Measurements from ENCODE around the gene TOP3A.

GRCh38 chr17:18364166-18364565 lies 49.4 kb upstream of the TOP3A start:
- TF ChIP-seq POLR2A (IDR thresholded peaks at IDR 0.05; ENCODE audit: low read depth, low read length) (no peak), CTCF (conservative IDR thresholded peaks at IDR 0.05; ENCODE audit: low read depth, low read length) (no peak), CEBPB (IDR thresholded peaks at IDR 0.05; ENCODE audit: low read depth, low read length) (no peak), RAD21 (IDR thresholded peaks at IDR 0.05; ENCODE audit: low read length) (no peak), MXI1 (IDR thresholded peaks at IDR 0.05; ENCODE audit: borderline replicate concordance, low read depth, low read length) (no peak), ELK1 (IDR thresholded peaks at IDR 0.05; ENCODE audit: borderline replicate concordance, low read depth, low read length) (no peak)

Measured in IMR-90 (cell line).